ENCODE results near the gene STAT5B.
A peak's percentile ranks its signal among the peaks of the same experiment; 100 is the strongest.
"Not testable (repeated sequence)": the region's sequence is repeated elsewhere in the genome, so short reads cannot be mapped to it uniquely, and the experiment has no call there.

The STAT5B gene

GRCh38 chr17:42305543-42306384, 29.6 kb upstream of the STAT5B start:
- DNase-seq: no peak

GRCh38 chr17:42305031-42305330, 28.8 kb upstream of the STAT5B start:
- not testable (repeated sequence) for DNase-seq

- DNase-seq: no peak
Measured at GRCh38 chr17:42304187-42305030, 28.2 kb upstream of the STAT5B start.

- DNase-seq: no peak
Measured at GRCh38 chr17:42303694-42304093, 27.5 kb upstream of the STAT5B start.

- no peak for DNase-seq
Measured at GRCh38 chr17:42301022-42301421, 24.8 kb upstream of the STAT5B start.

- DNase-seq: not testable (repeated sequence)
Measured at GRCh38 chr17:42299913-42300312, 23.7 kb upstream of the STAT5B start.

- DNase-seq: not testable (repeated sequence)
Measured at GRCh38 chr17:42299361-42299760, 23.2 kb upstream of the STAT5B start.

GRCh38 chr17:42297775-42298174, 21.6 kb upstream of the STAT5B start:
- DNase-seq: not testable (repeated sequence)

GRCh38 chr17:42296012-42296411, 19.8 kb upstream of the STAT5B start:
- DNase-seq: no peak

- DNase-seq: no peak
Measured at GRCh38 chr17:42294469-42295398, 18.5 kb upstream of the STAT5B start.

- no peak for DNase-seq
Measured at GRCh38 chr17:42291129-42291528, 14.9 kb upstream of the STAT5B start.

- no peak for DNase-seq
Measured at GRCh38 chr17:42290577-42290976, 14.4 kb upstream of the STAT5B start.

- no peak for DNase-seq
Measured at GRCh38 chr17:42289611-42290181, 13.5 kb upstream of the STAT5B start.

GRCh38 chr17:42288803-42289610, 12.8 kb upstream of the STAT5B start:
- no peak for DNase-seq

- DNase-seq: peak; percentile 43 to 56
Measured at GRCh38 chr17:42287977-42288802, 12.0 kb upstream of the STAT5B start, which contains the start of gene STAT5A. TSS of gene STAT5A (plus strand) at chr17:42288498. CDS start at chr17:42289412, 914 bp downstream.

GRCh38 chr17:42287305-42287976, 11.2 kb upstream of the STAT5B start:
- DNase-seq: peak in 1 of 2 donors; percentile 50

GRCh38 chr17:42286411-42287221, 10.4 kb upstream of the STAT5B start:
- no peak for DNase-seq

GRCh38 chr17:42285346-42286050, 9.3 kb upstream of the STAT5B start:
- DNase-seq: no peak

Data from hippocampal formation (tissue), 2 donors.